Upper lobe of right lung (tissue), 1 donor: ENCODE results near the gene ADAMTS16. TPM values are rescaled to one million over a fixed set of nuclear protein-coding genes. Genes with fewer than 3 reads are reported as not detected.
A peak's percentile ranks its signal among the peaks of the same experiment; 100 is the strongest.

Experiments used
- ATAC-seq: fragments of 200-7000 bp; cut with Tn5 transposase; one replicate; pipeline ENCODE4 v1.9.1; 2020; ENCODE audit warnings: mild to moderate bottlenecking, moderate library complexity
- DNase-seq: peaks from one replicate; pipeline ENCODE4 v3.0.0-alpha.2; 2020
- H3K27ac ChIP-seq: fragments of 200-600 bp; one replicate; pipeline ENCODE4 v1.8.0; 2022
- H3K27me3 ChIP-seq: fragments of 200-600 bp; one replicate; pipeline ENCODE4 v1.8.0; 2022; ENCODE audit warnings: mild to moderate bottlenecking
- H3K36me3 ChIP-seq: fragments of 200-600 bp; one replicate; pipeline ENCODE4 v1.8.0; 2022
- H3K4me1 ChIP-seq: fragments of 200-600 bp; one replicate; pipeline ENCODE4 v1.8.0; 2022
- H3K4me3 ChIP-seq: fragments of 200-600 bp; one replicate; pipeline ENCODE4 v1.8.0; 2022; ENCODE audit warnings: mild to moderate bottlenecking
- H3K9me3 ChIP-seq: fragments of 200-600 bp; one replicate; pipeline ENCODE4 v1.8.0; 2022
- CTCF ChIP-seq: fragments of 200-600 bp; IDR thresholded peaks from one replicate; pipeline ENCODE4 v1.8.0; 2022; ENCODE audit warnings: antibody characterized with exemption
- intact Hi-C: fragments of 100-400 bp; cut with DNase I; formaldehyde crosslinking; loops from one replicate; pipeline ENCODE4 v1.11.0; 2022
- total RNA-seq: library from RNA; stranded (reverse); fragmentation: NEBNext Ultra II Directional; extraction: Animal tissue kit (Norgen Biotek cat#: 25700); gene quantifications from one replicate; pipeline ENCODE4 v1.2.1, GENCODE V29; 2021
- donor health status: DM: no; HTN: yes; CAD: no; lungs with severe emphysema.

ADAMTS16 gene
- total RNA-seq, 1 donor from 2014 or later, result 0.26 TPM

GRCh38 chr5:5207828-5208227 is 67.7 kb downstream of the ADAMTS16 start:
- no peak for DNase-seq
- H3K9me3 ChIP-seq, result no peaks in the 10 kb centered on the region
- intact Hi-C loops, result no loop called here

GRCh38 chr5:5209089-5209488 is 69.0 kb downstream of the ADAMTS16 start:
- no peaks in the 10 kb centered on the region for H3K4me1 ChIP-seq
- no peaks in the 10 kb centered on the region for H3K27me3 ChIP-seq
- no peak for TF ChIP-seq CTCF
- no peaks in the 10 kb centered on the region for H3K9me3 ChIP-seq
- ATAC-seq (no peak), DNase-seq (no peak)
- intact Hi-C loops, result no loop called here
- no peak overlapping the region for H3K4me3 ChIP-seq
- no peak overlapping the region for H3K27ac ChIP-seq
- H3K36me3 ChIP-seq, result no peaks in the 10 kb centered on the region

More at GRCh38 chr5:5207828-5208227, 67.7 kb downstream of the ADAMTS16 start:
- Histone ChIP-seq H3K27ac (no peak overlapping the region), H3K4me3 (no peak overlapping the region), H3K27me3 (no peaks in the 10 kb centered on the region), H3K4me1 (no peaks in the 10 kb centered on the region), H3K36me3 (no peaks in the 10 kb centered on the region)
- no peak for ATAC-seq
- no peak for TF ChIP-seq CTCF

GRCh38 chr5:5209510-5210286 is 69.6 kb downstream of the ADAMTS16 start:
- Histone ChIP-seq H3K27ac (no peak overlapping the region), H3K4me1 (no peaks in the 10 kb centered on the region), H3K36me3 (no peaks in the 10 kb centered on the region), H3K4me3 (no peak overlapping the region), H3K27me3 (no peaks in the 10 kb centered on the region), H3K9me3 (no peaks in the 10 kb centered on the region)
- no peak for DNase-seq
- intact Hi-C loops, result no loop called here
- TF ChIP-seq CTCF, result no peak
- no peak for ATAC-seq

- DNase-seq (no peak), ATAC-seq (no peak)
- no peaks in the 10 kb centered on the region for H3K9me3 ChIP-seq
- H3K4me3 ChIP-seq, result no peak overlapping the region
- intact Hi-C loops, result no loop called here
- no peaks in the 10 kb centered on the region for H3K36me3 ChIP-seq
- TF ChIP-seq CTCF, result no peak
- H3K27me3 ChIP-seq, result no peaks in the 10 kb centered on the region
- no peak overlapping the region for H3K27ac ChIP-seq
- no peaks in the 10 kb centered on the region for H3K4me1 ChIP-seq
Observed at GRCh38 chr5:5217371-5217770, 77.2 kb downstream of the ADAMTS16 start.

GRCh38 chr5:5218396-5218795 is 78.3 kb downstream of the ADAMTS16 start:
- intact Hi-C loops, result no loop called here
- H3K9me3 ChIP-seq, result no peaks in the 10 kb centered on the region
- no peaks in the 10 kb centered on the region for H3K4me1 ChIP-seq
- ATAC-seq, result peak; percentile 36
- H3K36me3 ChIP-seq, result no peaks in the 10 kb centered on the region
- H3K27ac ChIP-seq, result no peak overlapping the region
- no peaks in the 10 kb centered on the region for H3K27me3 ChIP-seq
- H3K4me3 ChIP-seq, result no peak overlapping the region
- no peak for DNase-seq
- no peak for TF ChIP-seq CTCF
